PC-3 (cell line): ENCODE results near the gene IQSEC1. TPM values are rescaled to one million over a fixed set of nuclear protein-coding genes. Genes with fewer than 3 reads are reported as not detected.

Experiments used
- ATAC-seq: fragments of 200-7000 bp; cut with Tn5 transposase; 2 replicates; pipeline ENCODE4 v1.9.1; 2020; ENCODE audit warnings: mild to moderate bottlenecking, moderate library complexity
- BruUV-seq: library from RNA; stranded (reverse); fragments of 400-500 nt; replicated peaks from 2 replicates; lab custom pipeline; 2021; lab: Mats Ljungman, UMichigan
- CTCF ChIA-PET: fragments of 300-600 bp; sonication (Branson Sonifier 250); formaldehyde crosslinking; loops from one replicate; lab custom pipeline; 2022; ENCODE audit warnings: antibody characterized with exemption; lab: Charles Lee
- POLR2A ChIA-PET: fragments of 300-600 bp; sonication (Branson Sonifier 250); formaldehyde crosslinking; loops from one replicate; lab custom pipeline; 2022; ENCODE audit warnings: antibody characterized with exemption; ENCODE audit not compliant: unreplicated experiment; lab: Charles Lee
- DNase-seq: peaks from one replicate; pipeline ENCODE4 v3.0.0-alpha.2; 2015
- H2AFZ ChIP-seq: fragments of 300-600 bp; sonication (generic); 2 replicates; pipeline ENCODE4 v1.6.0; 2016; ENCODE audit warnings: antibody characterized with exemption, low read length
- H3F3A ChIP-seq: fragments of 300-600 bp; sonication (generic); one replicate; pipeline ENCODE4 v1.6.0; 2017; ENCODE audit warnings: antibody characterized with exemption, low read length, control low read depth, mild to moderate bottlenecking; ENCODE audit not compliant: unreplicated experiment
- H3K27ac ChIP-seq: fragments of 300-600 bp; sonication (generic); 2 replicates; pipeline ENCODE4 v1.5.1; 2016; ENCODE audit warnings: mild to moderate bottlenecking, low read length
- H3K27me3 ChIP-seq: fragments of 300-600 bp; sonication (generic); 2 replicates; pipeline ENCODE4 v1.6.1; 2016; ENCODE audit warnings: low read length, mixed read lengths
- H3K36me3 ChIP-seq: fragments of 300-600 bp; sonication (generic); 2 replicates; pipeline ENCODE4 v1.6.1; 2016; ENCODE audit warnings: low read depth, mixed run types, low read length, mixed read lengths
- H3K4me1 ChIP-seq: fragments of 300-600 bp; sonication (generic); 2 replicates; pipeline ENCODE4 v1.5.1; 2016; ENCODE audit warnings: low read length; ENCODE audit not compliant: insufficient read depth
- H3K4me2 ChIP-seq: fragments of 300-600 bp; sonication (generic); 2 replicates; pipeline ENCODE4 v1.6.0; 2016; ENCODE audit warnings: low read length
- H3K4me3 ChIP-seq: fragments of 300-600 bp; sonication (generic); 2 replicates; pipeline ENCODE4 v1.5.1; 2016; ENCODE audit warnings: mild to moderate bottlenecking, low read length, mixed read lengths
- H3K79me2 ChIP-seq: fragments of 300-600 bp; sonication (generic); 2 replicates; pipeline ENCODE4 v1.6.1; 2017; ENCODE audit warnings: low read length, mixed read lengths
- H3K9ac ChIP-seq: fragments of 300-600 bp; sonication (generic); 2 replicates; pipeline ENCODE4 v1.6.0; 2016; ENCODE audit warnings: mild to moderate bottlenecking, low read length
- H3K9me2 ChIP-seq: fragments of 300-600 bp; sonication (generic); replicated peaks from 2 replicates; pipeline ENCODE4 v1.6.1; 2016; ENCODE audit warnings: mixed run types, low read length, mixed read lengths
- H3K9me3 ChIP-seq: fragments of 300-600 bp; sonication (generic); 2 replicates; pipeline ENCODE4 v1.6.1; 2016; ENCODE audit warnings: low read length, mixed read lengths
- H4K20me1 ChIP-seq: fragments of 300-600 bp; sonication (generic); 2 replicates; pipeline ENCODE4 v1.6.1; 2016; ENCODE audit warnings: low read length, mixed read lengths
- CTCF ChIP-seq: fragments of 300-600 bp; sonication (generic); conservative IDR thresholded peaks from 2 replicates; pipeline ENCODE4 v1.5.1; 2017; ENCODE audit warnings: antibody characterized with exemption, low read depth, mild to moderate bottlenecking, low read length
- EZH2 ChIP-seq: fragments of 300-600 bp; sonication (generic); IDR thresholded peaks from one replicate; pipeline ENCODE4 v1.6.1; 2017; ENCODE audit warnings: antibody characterized with exemption, mild to moderate bottlenecking, low read length; ENCODE audit not compliant: unreplicated experiment
- EZH2phosphoT487 ChIP-seq: fragments of 300-600 bp; sonication (generic); IDR thresholded peaks from 2 replicates; pipeline ENCODE4 v1.6.1; 2018; ENCODE audit warnings: mild to moderate bottlenecking, antibody characterized with exemption, low read length, borderline replicate concordance
- intact Hi-C: fragments of 100-400 bp; cut with micrococcal nuclease; formaldehyde crosslinking; loops from 2 replicates; pipeline ENCODE4 v1.9.0; 2023
- total RNA-seq: library from RNA; depleted of rRNA; stranded (reverse); fragments of >200 nt; gene quantifications from 2 replicates; pipeline ENCODE4 v1.2.3, GENCODE V29; 2014

The IQSEC1 gene
- total RNA-seq, 1 experiment from 2014 or later = 37.9 TPM

- ChIA-PET CTCF (no interaction called here), POLR2A (no interaction called here)
- Histone ChIP-seq H4K20me1 (no peaks in the 10 kb centered on the region), H3K9ac (no peak overlapping the region), H3K9me2 (no peaks in the 10 kb centered on the region), H3K27me3 (no peaks in the 10 kb centered on the region), H3K36me3 (peaks cover 12% of the 10 kb centered on the region), H3K9me3 (no peaks in the 10 kb centered on the region), H3K4me2 (no peak overlapping the region), H2AFZ (no peak overlapping the region), H3K27ac (no peak overlapping the region), H3K4me1 (peaks cover 16% of the 10 kb centered on the region), H3F3A (no peaks in the 10 kb centered on the region), H3K79me2 (no peaks in the 10 kb centered on the region), H3K4me3 (no peak overlapping the region)
- intact Hi-C loops = no loop called here
- BruUV-seq = no TSS peak
- DNase-seq = no peak
- no peak for TF ChIP-seq CTCF
- TF ChIP-seq EZH2phosphoT487 = no peak
- no peak for TF ChIP-seq EZH2
- ATAC-seq = no peak
Observed at GRCh38 chr3:12901623-12902045, 171.6 kb downstream of the IQSEC1 start.

GRCh38 chr3:12900885-12901411 is 172.3 kb downstream of the IQSEC1 start:
- no peaks in the 10 kb centered on the region for H4K20me1 ChIP-seq
- no peak overlapping the region for H3K4me3 ChIP-seq
- H3K27ac ChIP-seq = no peak overlapping the region
- ChIA-PET POLR2A (no interaction called here), CTCF (no interaction called here)
- peaks cover 16% of the 10 kb centered on the region for H3K4me1 ChIP-seq
- H3K4me2 ChIP-seq = no peak overlapping the region
- intact Hi-C loops = no loop called here
- DNase-seq (no peak), ATAC-seq (no peak)
- H3F3A ChIP-seq = no peaks in the 10 kb centered on the region
- BruUV-seq = no TSS peak
- H3K9me2 ChIP-seq = no peaks in the 10 kb centered on the region
- no peaks in the 10 kb centered on the region for H3K79me2 ChIP-seq
- H3K9ac ChIP-seq = no peak overlapping the region
- no peaks in the 10 kb centered on the region for H3K27me3 ChIP-seq
- no peak for TF ChIP-seq EZH2phosphoT487
- no peak for TF ChIP-seq CTCF
- TF ChIP-seq EZH2 = no peak
- H2AFZ ChIP-seq = no peak overlapping the region
- no peaks in the 10 kb centered on the region for H3K9me3 ChIP-seq
- H3K36me3 ChIP-seq = peaks cover 5% of the 10 kb centered on the region

GRCh38 chr3:12898965-12899755 is 174.1 kb downstream of the IQSEC1 start:
- TF ChIP-seq EZH2 (no peak), CTCF (no peak), EZH2phosphoT487 (no peak)
- Histone ChIP-seq H3K9ac (no peak overlapping the region), H3K27me3 (no peaks in the 10 kb centered on the region), H2AFZ (no peak overlapping the region), H3K79me2 (no peaks in the 10 kb centered on the region), H3K4me2 (no peak overlapping the region), H3K4me1 (peaks cover 16% of the 10 kb centered on the region), H4K20me1 (no peaks in the 10 kb centered on the region), H3K4me3 (no peak overlapping the region), H3K27ac (no peak overlapping the region), H3K36me3 (peaks cover 3% of the 10 kb centered on the region; the same call in 1 of the 2 replicates), H3K9me2 (no peaks in the 10 kb centered on the region), H3F3A (no peaks in the 10 kb centered on the region), H3K9me3 (no peaks in the 10 kb centered on the region)
- intact Hi-C loops = loop anchor here (10.0 kb wide), 3 partner anchors 96 to 414 kb away; partner anchors contain the start of genes MKRN2 and TSEN2
- no TSS peak for BruUV-seq
- DNase-seq = no peak
- ChIA-PET POLR2A (no interaction called here), CTCF (no interaction called here)
- no peak for ATAC-seq
